Measurements from ENCODE around the gene PRDX3. TPM values are rescaled to one million over a fixed set of nuclear protein-coding genes. Genes with fewer than 3 reads are reported as not detected.

PRDX3 gene
- total RNA-seq, 1 donor from 2014 or later = 110 TPM

- no peaks in the 10 kb centered on the region for H3K27me3 ChIP-seq (ENCODE audit: control insufficient read depth, insufficient read depth, low read length)
- FAIRE-seq (no peak), DNase-seq (ENCODE audit: low read depth) (no peak)
- no peak for TF ChIP-seq CTCF (IDR thresholded peaks at IDR 0.05; ENCODE audit: insufficient read depth, low read length, severe bottlenecking)
- H3K4me3 ChIP-seq (ENCODE audit: low read depth, low read length) = no peak overlapping the region
- H3K36me3 ChIP-seq (ENCODE audit: control insufficient read depth, insufficient read depth, low read length) = no peaks in the 10 kb centered on the region
Measured at GRCh38 chr10:119221666-119222065, 43.1 kb upstream of the PRDX3 start.

- no peak for DNase-seq (ENCODE audit: low read depth)
Measured at GRCh38 chr10:119221201-119221600, 42.6 kb upstream of the PRDX3 start.

GRCh38 chr10:119219871-119220270 is 41.3 kb upstream of the PRDX3 start:
- no peak overlapping the region for H3K4me3 ChIP-seq (ENCODE audit: low read depth, low read length)
- no peak for FAIRE-seq
- no peaks in the 10 kb centered on the region for H3K36me3 ChIP-seq (ENCODE audit: control insufficient read depth, insufficient read depth, low read length)
- TF ChIP-seq CTCF (IDR thresholded peaks at IDR 0.05; ENCODE audit: insufficient read depth, low read length, severe bottlenecking) = no peak
- no peak for DNase-seq (ENCODE audit: low read depth)
- no peaks in the 10 kb centered on the region for H3K27me3 ChIP-seq (ENCODE audit: control insufficient read depth, insufficient read depth, low read length)

More at GRCh38 chr10:119221201-119221600, 42.6 kb upstream of the PRDX3 start:
- H3K27me3 ChIP-seq (ENCODE audit: control insufficient read depth, insufficient read depth, low read length) = no peaks in the 10 kb centered on the region
- H3K36me3 ChIP-seq (ENCODE audit: control insufficient read depth, insufficient read depth, low read length) = no peaks in the 10 kb centered on the region
- H3K4me3 ChIP-seq (ENCODE audit: low read depth, low read length) = no peak overlapping the region
- FAIRE-seq = no peak
- no peak for TF ChIP-seq CTCF (IDR thresholded peaks at IDR 0.05; ENCODE audit: insufficient read depth, low read length, severe bottlenecking)

GRCh38 chr10:119217991-119218490 is 39.4 kb upstream of the PRDX3 start:
- FAIRE-seq (no peak), DNase-seq (ENCODE audit: low read depth) (no peak)
- H3K4me3 ChIP-seq (ENCODE audit: low read depth, low read length) = no peak overlapping the region
- no peaks in the 10 kb centered on the region for H3K36me3 ChIP-seq (ENCODE audit: control insufficient read depth, insufficient read depth, low read length)
- TF ChIP-seq CTCF (IDR thresholded peaks at IDR 0.05; ENCODE audit: insufficient read depth, low read length, severe bottlenecking) = no peak
- H3K27me3 ChIP-seq (ENCODE audit: control insufficient read depth, insufficient read depth, low read length) = no peaks in the 10 kb centered on the region

- no peaks in the 10 kb centered on the region for H3K27me3 ChIP-seq (ENCODE audit: control insufficient read depth, insufficient read depth, low read length)
- TF ChIP-seq CTCF (IDR thresholded peaks at IDR 0.05; ENCODE audit: insufficient read depth, low read length, severe bottlenecking) = no peak
- no peak overlapping the region for H3K4me3 ChIP-seq (ENCODE audit: low read depth, low read length)
- FAIRE-seq = no peak
- no peak for DNase-seq (ENCODE audit: low read depth)
- H3K36me3 ChIP-seq (ENCODE audit: control insufficient read depth, insufficient read depth, low read length) = no peaks in the 10 kb centered on the region
Measured at GRCh38 chr10:119217401-119217800, 38.8 kb upstream of the PRDX3 start.

GRCh38 chr10:119216127-119216526 is 37.5 kb upstream of the PRDX3 start:
- FAIRE-seq (no peak), DNase-seq (ENCODE audit: low read depth) (no peak)
- no peaks in the 10 kb centered on the region for H3K27me3 ChIP-seq (ENCODE audit: control insufficient read depth, insufficient read depth, low read length)
- no peaks in the 10 kb centered on the region for H3K36me3 ChIP-seq (ENCODE audit: control insufficient read depth, insufficient read depth, low read length)
- TF ChIP-seq CTCF (IDR thresholded peaks at IDR 0.05; ENCODE audit: insufficient read depth, low read length, severe bottlenecking) = no peak
- no peak overlapping the region for H3K4me3 ChIP-seq (ENCODE audit: low read depth, low read length)

Measured in bronchial epithelial cell (primary cell).